Body of pancreas (tissue), 4 donors: ENCODE data around the gene HSPH1.

ENCODE experiments used
- CTCF ChIP-seq, 7 experiments: fragments of 450-650 bp in 4 of 7; fragments of 200-600 bp in 3 of 7; sonication (generic) in 3 of 7; IDR thresholded peaks; one replicate each; pipeline ENCODE4 v1.5.1; 2016 to 2019; ENCODE audit warnings: antibody characterized with exemption in 7 of 7
- POLR2A ChIP-seq, 3 donors: fragments of 450-650 bp; IDR thresholded peaks; one replicate each; pipeline ENCODE4 v1.6.1; 2016; ENCODE audit warnings: antibody characterized with exemption in 3 of 3, mild to moderate bottlenecking in 2 of 3

DNA sequence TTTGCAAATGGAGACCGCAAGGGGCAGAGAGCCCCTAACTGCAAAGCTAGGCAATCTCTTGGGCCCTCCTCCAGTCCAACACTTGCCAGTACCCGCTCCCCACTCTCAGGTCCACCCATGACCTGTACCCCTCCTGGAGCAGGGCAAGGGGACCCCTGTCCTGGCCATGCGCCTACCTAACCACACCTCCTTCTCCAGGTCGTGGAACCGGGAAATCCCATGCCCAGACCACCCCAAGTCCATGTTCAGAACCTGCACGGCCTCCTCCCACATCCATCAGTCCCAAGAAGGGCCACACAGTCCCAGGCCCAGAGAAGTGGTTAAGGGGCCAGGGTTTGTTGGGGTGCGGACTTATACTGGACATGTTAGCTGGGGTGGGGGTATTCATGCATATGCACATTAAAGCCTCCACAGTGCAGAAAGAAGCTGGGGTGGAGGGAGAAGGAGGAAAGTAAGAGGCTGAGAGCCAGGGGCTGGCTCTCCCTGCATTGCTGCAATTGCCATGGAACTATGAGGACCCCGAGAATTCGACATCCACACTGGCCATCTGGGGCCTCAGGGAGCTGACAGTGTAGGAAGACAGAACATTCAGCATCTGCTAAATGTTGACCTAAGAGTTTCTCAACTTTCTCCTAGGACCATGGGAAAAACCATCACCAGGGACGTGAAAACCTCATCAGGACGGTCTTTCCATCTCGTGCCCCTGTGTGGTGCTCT lies 39.0 kb downstream of the HSPH1 start:
- TF ChIP-seq POLR2A (IDR thresholded peaks at IDR 0.05), result no peak
- no peak for TF ChIP-seq CTCF (IDR thresholded peaks at IDR 0.05)
